Upper lobe of left lung (tissue), 4 donors: ENCODE data around the gene FRYL.

ENCODE experiments used
- EP300 ChIP-seq, 4 donors: sonication (generic); formaldehyde crosslinking; IDR thresholded peaks; one replicate each; pipeline ENCODE4 v1.5.1; 2017; ENCODE audit warnings: antibody characterized with exemption in 4 of 4, control low read depth in 2 of 4
- POLR2A ChIP-seq, 4 donors: fragments of 450-650 bp; IDR thresholded peaks; one replicate each; pipeline ENCODE4 v1.5.1; 2016 to 2017; ENCODE audit warnings: antibody characterized with exemption in 4 of 4, mild to moderate bottlenecking in 2 of 4
- POLR2AphosphoS5 ChIP-seq, 2 donors: sonication (generic); formaldehyde crosslinking; IDR thresholded peaks; one replicate each; pipeline ENCODE4 v1.5.1; 2017; ENCODE audit warnings: antibody characterized with exemption in 2 of 2
- TF ChIP-seq, protein P1 (sequence below), 6 experiments: fragments of 450-650 bp in 4 of 6; fragments of 200-600 bp in 2 of 6; sonication (generic) in 2 of 6; IDR thresholded peaks; one replicate each; pipeline ENCODE4 v1.5.1; 2016 to 2019; ENCODE audit warnings: antibody characterized with exemption in 6 of 6

DNA sequence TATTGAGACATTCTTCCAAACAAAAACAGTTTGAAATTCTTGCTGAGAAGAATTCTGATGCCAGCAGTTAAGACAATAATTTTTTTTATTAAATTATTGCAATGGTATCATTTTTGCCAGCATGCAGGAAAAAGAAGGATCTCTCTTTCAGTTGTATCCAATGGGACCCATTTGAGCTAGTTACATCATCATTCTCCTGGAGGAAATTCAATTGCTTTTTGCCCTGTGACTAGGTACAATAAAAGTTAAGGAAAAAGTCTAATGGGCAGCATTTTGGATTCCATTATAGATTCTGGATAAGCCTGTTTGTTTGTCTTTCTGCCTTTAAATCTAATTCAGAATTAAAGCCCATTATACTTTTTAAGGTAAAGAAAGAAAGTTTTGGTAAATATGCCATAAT, 10.5 kb upstream of the FRYL start:
- TF ChIP-seq EP300 (IDR thresholded peaks at IDR 0.05) (no peak), POLR2A (IDR thresholded peaks at IDR 0.05) (no peak), POLR2AphosphoS5 (IDR thresholded peaks at IDR 0.05) (no peak)
- TF ChIP-seq, protein P1, sequence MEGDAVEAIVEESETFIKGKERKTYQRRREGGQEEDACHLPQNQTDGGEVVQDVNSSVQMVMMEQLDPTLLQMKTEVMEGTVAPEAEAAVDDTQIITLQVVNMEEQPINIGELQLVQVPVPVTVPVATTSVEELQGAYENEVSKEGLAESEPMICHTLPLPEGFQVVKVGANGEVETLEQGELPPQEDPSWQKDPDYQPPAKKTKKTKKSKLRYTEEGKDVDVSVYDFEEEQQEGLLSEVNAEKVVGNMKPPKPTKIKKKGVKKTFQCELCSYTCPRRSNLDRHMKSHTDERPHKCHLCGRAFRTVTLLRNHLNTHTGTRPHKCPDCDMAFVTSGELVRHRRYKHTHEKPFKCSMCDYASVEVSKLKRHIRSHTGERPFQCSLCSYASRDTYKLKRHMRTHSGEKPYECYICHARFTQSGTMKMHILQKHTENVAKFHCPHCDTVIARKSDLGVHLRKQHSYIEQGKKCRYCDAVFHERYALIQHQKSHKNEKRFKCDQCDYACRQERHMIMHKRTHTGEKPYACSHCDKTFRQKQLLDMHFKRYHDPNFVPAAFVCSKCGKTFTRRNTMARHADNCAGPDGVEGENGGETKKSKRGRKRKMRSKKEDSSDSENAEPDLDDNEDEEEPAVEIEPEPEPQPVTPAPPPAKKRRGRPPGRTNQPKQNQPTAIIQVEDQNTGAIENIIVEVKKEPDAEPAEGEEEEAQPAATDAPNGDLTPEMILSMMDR (IDR thresholded peaks at IDR 0.05) = no peak
